Occipital lobe (tissue), 3 donors: Measurements from ENCODE around the gene BCL6B. TPM values are rescaled to one million over a fixed set of nuclear protein-coding genes. Genes with fewer than 3 reads are reported as not detected.

ENCODE experiments used
- DNase-seq: peaks from one replicate; lab custom pipeline; 2025; lab: John Stamatoyannopoulos, UW
- small RNA-seq: library from RNA; depleted of rRNA; stranded (forward); fragments of <200 nt; gene quantifications from one replicate; pipeline ENCODE3, GENCODE V24; 2014
- total RNA-seq: library from RNA; depleted of rRNA; stranded (reverse); fragments of >200 nt; gene quantifications from one replicate; pipeline ENCODE4 v1.2.3, GENCODE V29; 2014

The BCL6B gene
- total RNA-seq, 1 donor from 2014 or later: 1.4 TPM

DNA sequence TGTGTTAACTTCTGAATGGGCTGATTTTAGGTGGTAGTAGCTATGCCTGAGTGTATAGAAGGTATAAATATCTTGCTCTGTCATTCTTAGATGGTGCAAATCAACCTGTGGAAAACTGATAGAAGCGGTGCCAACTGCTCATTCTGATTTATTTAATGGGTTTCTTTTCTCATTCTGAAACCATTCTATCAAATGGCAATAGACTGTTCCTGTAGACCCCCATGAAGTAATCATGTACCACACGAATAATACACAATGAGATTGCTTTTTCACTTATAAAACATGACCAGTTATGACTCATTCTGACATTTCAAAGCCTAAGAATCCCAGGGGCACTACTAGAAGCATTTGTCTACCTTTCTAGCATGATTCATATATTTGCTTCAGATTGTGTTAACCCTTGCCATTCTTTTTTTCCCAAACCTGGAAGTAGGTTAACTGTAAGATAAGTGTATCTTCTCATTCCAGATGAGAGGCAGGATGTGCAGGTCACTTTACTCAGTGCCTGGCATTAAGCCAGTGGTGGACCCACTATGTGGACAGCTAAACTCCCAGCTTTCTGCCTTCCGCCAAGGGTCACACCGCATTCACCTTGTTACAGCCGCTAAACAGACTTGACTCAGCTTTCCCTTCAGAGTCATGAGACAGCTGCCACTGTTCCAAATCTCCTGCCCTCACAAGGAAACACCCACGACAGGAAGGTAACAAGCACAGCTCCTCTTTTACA, 37.5 kb downstream of the BCL6B start:
- no peak for DNase-seq

- no peak for DNase-seq
Observed at GRCh38 chr17:7063518-7064094, 40.8 kb downstream of the BCL6B start.

GRCh38 chr17:7064261-7064660, 41.4 kb downstream of the BCL6B start:
- DNase-seq: no peak

DNA sequence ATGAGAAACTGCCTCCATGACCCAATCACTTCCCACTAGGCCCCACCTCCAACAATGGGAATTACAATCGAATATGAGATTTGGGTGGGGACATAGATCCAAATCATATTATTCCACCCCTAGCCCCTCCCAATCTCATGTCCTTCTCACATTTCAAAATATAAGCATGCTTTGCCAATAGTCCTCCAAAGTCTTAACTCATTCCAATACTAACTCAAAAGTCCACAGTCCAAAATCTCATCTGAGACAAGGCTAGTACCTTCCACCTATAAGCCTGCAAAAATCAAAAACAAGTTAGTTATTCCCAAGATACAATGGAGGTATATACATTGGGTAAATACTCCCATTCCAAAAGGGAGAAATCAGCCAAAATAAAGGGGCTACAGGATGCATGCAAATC, 44.3 kb downstream of the BCL6B start:
- DNase-seq: no peak

DNA sequence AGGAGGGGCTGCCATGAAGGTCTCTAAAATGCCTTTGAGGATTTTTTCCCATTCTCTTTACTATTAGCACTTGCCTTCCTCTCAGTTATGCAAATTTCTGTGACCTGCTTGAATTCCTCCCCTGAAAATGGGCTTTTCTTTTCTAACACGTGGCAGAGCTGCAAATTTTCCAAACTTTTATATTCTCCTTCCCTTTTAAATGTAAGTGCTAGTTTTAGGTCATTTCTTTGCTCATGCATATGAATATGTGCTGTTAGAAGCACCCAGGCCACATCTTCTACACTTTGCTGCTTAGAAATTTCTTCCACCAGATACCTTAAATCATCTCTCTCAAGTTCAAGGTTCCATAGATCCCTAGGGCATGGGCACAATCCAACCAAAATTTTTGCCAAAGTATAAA, 45.4 kb downstream of the BCL6B start:
- no peak for DNase-seq

- DNase-seq: no peak
Observed at GRCh38 chr17:7070712-7071111, 47.9 kb downstream of the BCL6B start.

GRCh38 chr17:7072406-7072805, 49.6 kb downstream of the BCL6B start:
- DNase-seq: no peak

- DNase-seq: no peak
Observed at GRCh38 chr17:7074931-7075330, 52.1 kb downstream of the BCL6B start.

DNA sequence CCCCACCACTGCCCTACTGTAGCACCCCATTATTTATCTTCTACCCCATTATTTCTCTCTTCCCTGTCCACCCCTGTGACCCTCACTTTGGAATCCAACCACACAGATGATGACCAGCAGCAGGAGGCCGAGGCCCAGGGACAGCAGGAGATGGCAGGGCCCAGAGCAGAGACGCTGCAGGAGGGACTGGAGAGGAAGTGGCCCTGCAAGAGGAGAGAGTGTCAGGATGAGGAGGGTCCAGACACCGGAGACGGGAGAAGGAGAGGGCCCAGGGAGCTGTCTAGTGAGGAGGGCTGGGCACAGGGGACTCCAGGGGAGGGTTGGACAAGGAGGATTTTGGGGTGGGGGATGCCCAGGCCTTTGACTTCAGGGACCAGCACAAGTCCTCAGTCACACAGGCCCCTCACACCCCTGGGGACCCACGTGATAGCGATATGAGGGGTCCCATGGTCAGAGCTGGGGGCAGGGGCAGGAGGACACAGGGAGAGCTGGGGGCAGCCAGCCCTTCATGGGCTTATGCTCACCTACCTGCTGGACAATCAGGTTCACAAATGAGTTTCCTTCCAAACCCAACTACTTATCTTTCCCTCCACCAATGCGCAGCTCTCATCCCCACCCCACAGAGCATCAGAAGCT, 55.2 kb downstream of the BCL6B start:
- DNase-seq: no peak

DNA sequence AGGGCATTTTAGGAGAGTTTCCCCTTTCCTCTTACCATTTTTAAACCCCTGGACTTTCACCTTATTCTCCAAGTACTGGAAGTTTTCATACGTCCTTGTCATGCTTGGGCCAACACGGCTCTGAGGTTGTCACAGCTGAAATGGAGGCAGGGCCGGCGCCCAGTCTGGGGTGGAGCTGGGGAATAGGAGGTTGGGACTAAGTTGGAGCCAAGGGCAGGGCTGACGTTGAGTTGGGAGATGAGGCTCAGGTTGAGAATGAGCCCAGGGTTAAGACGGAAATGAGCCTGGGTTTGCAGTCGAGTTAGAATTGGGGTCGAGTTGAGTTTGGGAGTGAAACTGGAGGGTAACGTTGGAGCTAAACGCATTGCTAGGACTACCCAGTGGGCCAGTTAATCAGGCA, 55.9 kb downstream of the BCL6B start:
- no peak for DNase-seq

Small RNAs within 50 kb of the gene (small RNA-seq; reads per million reads assigned to genes)
- not detected for gene AC120057.1

Other genes starting within 250 kb of the BCL6B start
- gene FBXO39, start 246.8 kb upstream of the BCL6B start, total RNA-seq: not detected
- 1.2 TPM for gene TEKT1, start 191.3 kb upstream of the BCL6B start, total RNA-seq
- gene ALOX12, start 27.0 kb upstream of the BCL6B start, total RNA-seq: not detected
- 46.0 TPM for gene RNASEK, start 10.4 kb upstream of the BCL6B start, total RNA-seq
- 0.47 TPM for gene SLC16A13, start 13.0 kb downstream of the BCL6B start, total RNA-seq
- gene SLC16A11, start 21.0 kb downstream of the BCL6B start, total RNA-seq: 0.31 TPM
- gene CLEC10A, start 57.2 kb downstream of the BCL6B start, total RNA-seq: not detected
- gene ASGR2, start 91.8 kb downstream of the BCL6B start, total RNA-seq: not detected
- 15.6 TPM for gene ASGR1, start 156.3 kb downstream of the BCL6B start, total RNA-seq
- gene DLG4, start 196.8 kb downstream of the BCL6B start, total RNA-seq: 131 TPM
- 77.2 TPM for gene ACADVL, start 196.9 kb downstream of the BCL6B start, total RNA-seq
- gene DVL2, start 211.5 kb downstream of the BCL6B start, total RNA-seq: 49.1 TPM
- 33.7 TPM for gene PHF23, start 216.4 kb downstream of the BCL6B start, total RNA-seq
- gene GABARAP, start 219.4 kb downstream of the BCL6B start, total RNA-seq: 93.3 TPM
- 26.5 TPM for gene CTDNEP1, start 228.7 kb downstream of the BCL6B start, total RNA-seq
- 25.4 TPM for gene ELP5, start 229.2 kb downstream of the BCL6B start, total RNA-seq
- gene CLDN7, start 239.4 kb downstream of the BCL6B start, total RNA-seq: 0.16 TPM